A549 (cell line): ENCODE results near the gene KCNG2.

Source experiments
- CEBPB ChIP-seq, 2 experiments: fragments of >200 bp in 1 of 2; sonication (Bioruptor Twin) in 1 of 2; formaldehyde crosslinking in 1 of 2; IDR thresholded peaks; 2 replicates each; pipeline ENCODE4 v1.6.1; 2012 to 2016
- CHD4 ChIP-seq: fragments of 200-600 bp; sonication (generic); IDR thresholded peaks from 2 replicates; pipeline ENCODE4 v1.6.1; 2016; ENCODE audit warnings: antibody characterized with exemption, mild to moderate bottlenecking, borderline replicate concordance
- CTCF ChIP-seq: fragments of >200 bp; sonication (Bioruptor Twin); formaldehyde crosslinking; IDR thresholded peaks from 3 replicates; pipeline ENCODE4 v1.5.1; 2016
- EHMT2 ChIP-seq: fragments of 200-600 bp; sonication (generic); IDR thresholded peaks from 2 replicates; pipeline ENCODE4 v1.6.1; 2016; ENCODE audit warnings: antibody characterized with exemption, low read depth, mild to moderate bottlenecking, moderate library complexity
- FOSL2 ChIP-seq, 2 experiments: fragments of 450-650 bp in 1 of 2; fragments of >200 bp in 1 of 2; sonication (Bioruptor Twin) in 1 of 2; formaldehyde crosslinking; IDR thresholded peaks; 2 replicates each; pipeline versions ENCODE4 v1.5.0 to v1.6.1; 2016 to 2020; ENCODE audit warnings: mild to moderate bottlenecking in 1 of 2, moderate library complexity in 1 of 2
- NPAS2 ChIP-seq: fragments of 250-450 bp; sonication (Bioruptor Pico); IDR thresholded peaks from 2 replicates; pipeline ENCODE4 v1.8.0; 2022; ENCODE audit warnings: mild to moderate bottlenecking, moderate library complexity, borderline replicate concordance
- POLR2A ChIP-seq: IDR thresholded peaks from 2 replicates; pipeline ENCODE4 v1.6.1; 2012; ENCODE audit warnings: mild to moderate bottlenecking, low read length
- REST ChIP-seq: fragments of 200-600 bp; sonication (generic); IDR thresholded peaks from 2 replicates; pipeline ENCODE4 v1.6.1; 2016; ENCODE audit warnings: antibody characterized with exemption, mild to moderate bottlenecking, moderate library complexity
- RFX5 ChIP-seq: fragments of 450-650 bp; IDR thresholded peaks from 2 replicates; pipeline ENCODE4 v1.7.1; 2014; ENCODE audit warnings: antibody characterized with exemption, mild to moderate bottlenecking, moderate library complexity
- SMC3 ChIP-seq: fragments of >200 bp; sonication (Bioruptor Twin); formaldehyde crosslinking; IDR thresholded peaks from 3 replicates; pipeline ENCODE4 v1.6.1; 2018; ENCODE audit warnings: inconsistent platforms

GRCh38 chr18:79815657-79816056 lies 17.9 kb downstream of the KCNG2 start:
- TF ChIP-seq CTCF (no peak), POLR2A (no peak), RFX5 (no peak), REST (no peak), NPAS2 (CRISPR knock-in tag) (no peak), CEBPB (IDR thresholded peaks at IDR 0.05) (no peak), FOSL2 (IDR thresholded peaks at IDR 0.05) (no peak), FOSL2 (CRISPR knock-in tag; IDR thresholded peaks at IDR 0.05) (no peak), SMC3 (no peak), EHMT2 (no peak), CHD4 (no peak)
